Adipocyte (in vitro differentiated cells): ENCODE measurements around the gene TRPV3.
"Not testable (repeated sequence)": the region's sequence is repeated elsewhere in the genome, so short reads cannot be mapped to it uniquely, and the experiment has no call there.

Experiments
- DNase-seq: peaks from one replicate; pipeline ENCODE4 v3.0.0-alpha.2; 2015; ENCODE audit warnings: low read depth
- H3K27me3 ChIP-seq: replicated peaks from 2 replicates; pipeline ENCODE4 v1.7.0; 2013; ENCODE audit warnings: mild to moderate bottlenecking, low read length, moderate library complexity; ENCODE audit not compliant: control insufficient read depth, insufficient read depth
- H3K36me3 ChIP-seq: 2 replicates; pipeline ENCODE4 v1.7.0; 2013; ENCODE audit warnings: low read length, mild to moderate bottlenecking, moderate library complexity; ENCODE audit not compliant: control insufficient read depth, insufficient read depth, severe bottlenecking
- H3K4me1 ChIP-seq: 2 replicates; pipeline ENCODE4 v1.7.0; 2013; ENCODE audit warnings: mild to moderate bottlenecking, low read length, moderate library complexity; ENCODE audit not compliant: control insufficient read depth, insufficient read depth
- H3K4me3 ChIP-seq: 2 replicates; pipeline ENCODE4 v1.7.0; 2013; ENCODE audit warnings: mild to moderate bottlenecking, low read length, moderate library complexity
- H3K9ac ChIP-seq: 2 replicates; pipeline ENCODE4 v1.7.0; 2013; ENCODE audit warnings: mild to moderate bottlenecking, low read length, moderate library complexity
- H3K9me3 ChIP-seq: 2 replicates; pipeline ENCODE4 v1.7.0; 2013; ENCODE audit warnings: mild to moderate bottlenecking, low read length, moderate library complexity; ENCODE audit not compliant: control insufficient read depth

The TRPV3 gene

GRCh38 chr17:3592216-3592860 is 34.7 kb upstream of the TRPV3 start:
- Histone ChIP-seq H3K9ac (no peak overlapping the region), H3K4me1 (peaks cover 2% of the 10 kb centered on the region), H3K27me3 (no peaks in the 10 kb centered on the region), H3K4me3 (no peak overlapping the region), H3K9me3 (no peaks in the 10 kb centered on the region), H3K36me3 (peaks cover 28% of the 10 kb centered on the region)
- no peak for DNase-seq

GRCh38 chr17:3590768-3591167 is 33.2 kb upstream of the TRPV3 start:
- Histone ChIP-seq H3K4me3 (no peak overlapping the region), H3K9ac (no peak overlapping the region), H3K4me1 (peaks cover 2% of the 10 kb centered on the region), H3K9me3 (no peaks in the 10 kb centered on the region), H3K27me3 (no peaks in the 10 kb centered on the region), H3K36me3 (peaks cover 37% of the 10 kb centered on the region)
- no peak for DNase-seq

GRCh38 chr17:3590231-3590630 is 32.6 kb upstream of the TRPV3 start:
- no peak for DNase-seq
- Histone ChIP-seq H3K27me3 (no peaks in the 10 kb centered on the region), H3K4me3 (no peak overlapping the region), H3K9ac (no peak overlapping the region), H3K36me3 (peaks cover 42% of the 10 kb centered on the region), H3K9me3 (no peaks in the 10 kb centered on the region), H3K4me1 (peaks cover 2% of the 10 kb centered on the region)

GRCh38 chr17:3589784-3590183 is 32.2 kb upstream of the TRPV3 start:
- no peak for DNase-seq
- no peaks in the 10 kb centered on the region for H3K9me3 ChIP-seq
- H3K36me3 ChIP-seq: peaks cover 42% of the 10 kb centered on the region

GRCh38 chr17:3585826-3586225 is 28.2 kb upstream of the TRPV3 start:
- H3K36me3 ChIP-seq: peaks cover 45% of the 10 kb centered on the region

More at GRCh38 chr17:3589784-3590183, 32.2 kb upstream of the TRPV3 start:
- no peaks in the 10 kb centered on the region for H3K27me3 ChIP-seq
- H3K4me3 ChIP-seq: no peak overlapping the region
- H3K4me1 ChIP-seq: peaks cover 2% of the 10 kb centered on the region
- H3K9ac ChIP-seq: no peak overlapping the region

GRCh38 chr17:3583456-3583855 is 25.8 kb upstream of the TRPV3 start:
- Histone ChIP-seq H3K27me3 (no peaks in the 10 kb centered on the region), H3K9me3 (no peaks in the 10 kb centered on the region), H3K4me3 (no peak overlapping the region), H3K36me3 (peaks cover 40% of the 10 kb centered on the region), H3K9ac (no peak overlapping the region), H3K4me1 (no peaks in the 10 kb centered on the region)
- no peak for DNase-seq

More at GRCh38 chr17:3585826-3586225, 28.2 kb upstream of the TRPV3 start:
- Histone ChIP-seq H3K27me3 (no peaks in the 10 kb centered on the region), H3K9ac (no peak overlapping the region), H3K9me3 (no peaks in the 10 kb centered on the region), H3K4me3 (no peak overlapping the region), H3K4me1 (no peaks in the 10 kb centered on the region)
- no peak for DNase-seq

- no peak overlapping the region for H3K4me3 ChIP-seq
- no peaks in the 10 kb centered on the region for H3K27me3 ChIP-seq
- DNase-seq: no peak
- H3K36me3 ChIP-seq: peaks cover 36% of the 10 kb centered on the region
- no peaks in the 10 kb centered on the region for H3K9me3 ChIP-seq
- H3K9ac ChIP-seq: no peak overlapping the region
- H3K4me1 ChIP-seq: no peaks in the 10 kb centered on the region
These were observed 25.3 kb upstream of the TRPV3 start for GRCh38 chr17:3582915-3583314.

- not testable (repeated sequence) for H3K9ac ChIP-seq, DNase-seq
These were observed 21.1 kb upstream of the TRPV3 start for GRCh38 chr17:3578667-3579066.

GRCh38 chr17:3576970-3577369 is 19.4 kb upstream of the TRPV3 start:
- Histone ChIP-seq H3K4me1 (peaks cover 10% of the 10 kb centered on the region), H3K36me3 (peaks cover 25% of the 10 kb centered on the region), H3K9me3 (no peaks in the 10 kb centered on the region), H3K27me3 (no peaks in the 10 kb centered on the region), H3K9ac (no peak overlapping the region), H3K4me3 (no peak overlapping the region)
- DNase-seq: no peak

More at GRCh38 chr17:3578667-3579066, 21.1 kb upstream of the TRPV3 start:
- peaks cover 23% of the 10 kb centered on the region for H3K36me3 ChIP-seq
- H3K9me3 ChIP-seq, H3K4me3 ChIP-seq, H3K27me3 ChIP-seq: not testable (repeated sequence)
- H3K4me1 ChIP-seq: peaks cover 10% of the 10 kb centered on the region

GRCh38 chr17:3575511-3575910 is 17.9 kb upstream of the TRPV3 start:
- DNase-seq: peak; percentile 20
- Histone ChIP-seq H3K27me3 (no peaks in the 10 kb centered on the region), H3K9me3 (no peaks in the 10 kb centered on the region), H3K36me3 (peaks cover 37% of the 10 kb centered on the region), H3K9ac (no peak overlapping the region), H3K4me1 (peaks cover 10% of the 10 kb centered on the region), H3K4me3 (no peak overlapping the region)

GRCh38 chr17:3574231-3574630 is 16.6 kb upstream of the TRPV3 start:
- no peaks in the 10 kb centered on the region for H3K9me3 ChIP-seq
- H3K36me3 ChIP-seq: peaks cover 31% of the 10 kb centered on the region
- no peak overlapping the region for H3K4me3 ChIP-seq
- no peak overlapping the region for H3K9ac ChIP-seq
- no peak for DNase-seq
- no peaks in the 10 kb centered on the region for H3K27me3 ChIP-seq
- H3K4me1 ChIP-seq: peaks cover 10% of the 10 kb centered on the region
